Osteoblast (primary cell): Measurements from ENCODE around the gene ZNF740. TPM values are rescaled to one million over a fixed set of nuclear protein-coding genes. Genes with fewer than 3 reads are reported as not detected.

Experiments used
- DNase-seq: peaks from one replicate; pipeline ENCODE4 v3.0.0; 2011; ENCODE audit warnings: low spot score, mixed read lengths; ENCODE audit not compliant: insufficient read length; ENCODE audit errors: missing footprints
- H2AFZ ChIP-seq: 2 replicates; pipeline ENCODE4 v1.6.0; 2011; ENCODE audit warnings: mild to moderate bottlenecking, low read length
- H3K27ac ChIP-seq: 2 replicates; pipeline ENCODE4 v1.5.1; 2011; ENCODE audit warnings: mild to moderate bottlenecking, low read depth, low read length, moderate library complexity
- H3K27me3 ChIP-seq: 2 replicates; pipeline ENCODE4 v1.6.0; 2012; ENCODE audit warnings: mild to moderate bottlenecking, control low read depth, inconsistent platforms, low read length, moderate library complexity; ENCODE audit not compliant: insufficient read depth
- H3K36me3 ChIP-seq: 2 replicates; pipeline ENCODE4 v1.5.1; 2011; ENCODE audit warnings: mild to moderate bottlenecking, low read length, control low read depth, moderate library complexity; ENCODE audit not compliant: insufficient read depth
- H3K4me1 ChIP-seq: 2 replicates; pipeline ENCODE4 v1.5.1; 2011; ENCODE audit warnings: mild to moderate bottlenecking, low read length, control low read depth, moderate library complexity; ENCODE audit not compliant: insufficient read depth
- H3K4me2 ChIP-seq: 2 replicates; pipeline ENCODE4 v1.6.0; 2011; ENCODE audit warnings: mild to moderate bottlenecking, low read length; ENCODE audit not compliant: insufficient read depth
- H3K4me3 ChIP-seq: fragments of 200-600 bp; sonication (generic); 3 replicates; pipeline ENCODE4 v1.5.1; 2012; ENCODE audit warnings: mild to moderate bottlenecking, low read length, inconsistent platforms; ENCODE audit not compliant: insufficient read depth
- H3K79me2 ChIP-seq: 2 replicates; pipeline ENCODE4 v1.6.0; 2012; ENCODE audit warnings: mild to moderate bottlenecking, low read length, control low read depth, inconsistent platforms; ENCODE audit not compliant: insufficient read depth
- H3K9me3 ChIP-seq: 2 replicates; pipeline ENCODE4 v1.5.1; 2011; ENCODE audit warnings: low read depth, low read length, control low read depth
- H4K20me1 ChIP-seq: 2 replicates; pipeline ENCODE4 v1.6.0; 2012; ENCODE audit warnings: mild to moderate bottlenecking, low read length, control low read depth; ENCODE audit not compliant: insufficient read depth
- total RNA-seq: library from RNA; depleted of rRNA; stranded (reverse); fragments of >200 nt; gene quantifications from 2 replicates; pipeline ENCODE4 v1.2.3, GENCODE V29; 2012
- TF ChIP-seq, protein P1 (sequence below): IDR thresholded peaks from 2 replicates; pipeline ENCODE4 v1.5.1; 2011; ENCODE audit warnings: mild to moderate bottlenecking, low read depth, low read length, moderate library complexity; ENCODE audit errors: extremely low read depth

The ZNF740 gene
- total RNA-seq, 1 donor = 19.5 TPM

DNA sequence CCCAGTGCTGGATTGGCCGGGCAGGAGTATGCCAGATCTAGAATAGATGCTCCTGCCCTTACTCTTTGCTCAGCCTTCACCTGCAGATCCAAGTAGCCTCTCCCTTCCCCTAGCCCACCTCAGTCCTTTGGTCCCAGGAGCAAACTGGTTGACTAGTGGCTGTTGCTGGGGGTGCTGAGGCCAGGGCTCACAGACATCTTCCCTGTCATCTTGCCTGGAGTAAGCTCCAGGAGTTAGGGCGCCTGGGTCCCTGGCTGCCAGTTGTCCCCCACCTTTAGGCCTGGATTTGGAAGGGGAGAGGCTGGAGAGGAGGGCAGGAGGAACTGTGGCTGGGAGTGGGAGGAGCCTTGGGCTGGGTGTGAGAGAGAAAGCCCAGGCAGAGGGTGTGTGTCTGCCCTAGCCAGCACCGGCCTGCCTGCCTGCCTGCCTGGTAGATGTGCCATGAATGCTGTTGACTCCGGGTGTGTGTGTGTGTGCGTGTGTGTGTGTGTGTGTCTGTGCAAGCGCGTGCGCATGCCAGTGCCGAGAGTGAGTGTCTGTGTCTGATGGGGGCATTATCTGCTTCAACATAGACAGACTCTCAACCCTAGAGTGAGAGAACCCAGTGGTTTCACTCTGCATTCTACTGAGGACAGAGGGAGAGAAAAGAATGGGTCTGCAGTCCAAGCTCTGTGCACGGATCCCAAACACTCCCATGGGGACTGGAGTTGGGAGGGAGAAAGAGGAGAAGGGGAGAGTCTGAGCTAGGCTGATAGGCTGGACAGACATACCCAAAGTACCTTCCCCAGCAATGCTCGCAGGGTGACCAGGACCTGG lies 52.3 kb downstream of the ZNF740 start:
- Histone ChIP-seq H3K36me3 (no peaks in the 10 kb centered on the region), H2AFZ (peak overlapping the region; percentile 76), H4K20me1 (no peaks in the 10 kb centered on the region), H3K4me3 (peak overlapping the region; percentile 56), H3K27ac (no peak overlapping the region), H3K79me2 (peaks cover 7% of the 10 kb centered on the region), H3K27me3 (peaks cover 15% of the 10 kb centered on the region), H3K4me2 (peak overlapping the region; percentile 84), H3K4me1 (peaks cover 29% of the 10 kb centered on the region), H3K9me3 (no peaks in the 10 kb centered on the region)
- peak; percentile 95 for DNase-seq
- TF ChIP-seq, protein P1, sequence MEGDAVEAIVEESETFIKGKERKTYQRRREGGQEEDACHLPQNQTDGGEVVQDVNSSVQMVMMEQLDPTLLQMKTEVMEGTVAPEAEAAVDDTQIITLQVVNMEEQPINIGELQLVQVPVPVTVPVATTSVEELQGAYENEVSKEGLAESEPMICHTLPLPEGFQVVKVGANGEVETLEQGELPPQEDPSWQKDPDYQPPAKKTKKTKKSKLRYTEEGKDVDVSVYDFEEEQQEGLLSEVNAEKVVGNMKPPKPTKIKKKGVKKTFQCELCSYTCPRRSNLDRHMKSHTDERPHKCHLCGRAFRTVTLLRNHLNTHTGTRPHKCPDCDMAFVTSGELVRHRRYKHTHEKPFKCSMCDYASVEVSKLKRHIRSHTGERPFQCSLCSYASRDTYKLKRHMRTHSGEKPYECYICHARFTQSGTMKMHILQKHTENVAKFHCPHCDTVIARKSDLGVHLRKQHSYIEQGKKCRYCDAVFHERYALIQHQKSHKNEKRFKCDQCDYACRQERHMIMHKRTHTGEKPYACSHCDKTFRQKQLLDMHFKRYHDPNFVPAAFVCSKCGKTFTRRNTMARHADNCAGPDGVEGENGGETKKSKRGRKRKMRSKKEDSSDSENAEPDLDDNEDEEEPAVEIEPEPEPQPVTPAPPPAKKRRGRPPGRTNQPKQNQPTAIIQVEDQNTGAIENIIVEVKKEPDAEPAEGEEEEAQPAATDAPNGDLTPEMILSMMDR = no peak

DNA sequence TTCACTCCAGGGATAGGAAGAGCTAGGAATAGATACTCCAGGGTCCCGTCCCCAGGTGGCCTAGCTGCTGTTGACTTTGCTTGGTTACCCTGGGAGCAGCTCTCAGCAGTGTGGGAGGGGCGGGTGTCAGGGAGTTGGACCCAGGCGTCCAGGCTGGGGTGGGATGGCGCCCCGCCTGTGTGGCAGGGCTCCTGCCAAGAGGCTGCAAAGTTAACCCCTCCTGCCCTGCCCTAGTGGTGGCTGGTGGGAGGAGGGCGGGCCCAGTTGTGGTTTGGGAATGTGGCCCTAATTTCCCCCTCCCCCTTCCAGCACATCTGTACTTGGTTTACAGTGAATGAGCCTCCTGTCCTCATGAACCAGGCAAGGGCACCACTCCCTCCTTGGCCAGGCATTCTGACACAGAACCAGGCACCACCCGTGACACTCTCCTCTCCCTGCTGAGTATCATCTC lies 53.2 kb downstream of the ZNF740 start:
- H3K4me2 ChIP-seq = peak overlapping the region; percentile 84
- peaks cover 15% of the 10 kb centered on the region for H3K27me3 ChIP-seq
- peak; percentile 78 for DNase-seq
- H2AFZ ChIP-seq = peak overlapping the region; percentile 42
- no peak overlapping the region for H3K4me3 ChIP-seq
- H3K4me1 ChIP-seq = peaks cover 29% of the 10 kb centered on the region
- no peaks in the 10 kb centered on the region for H3K9me3 ChIP-seq
- H3K36me3 ChIP-seq = no peaks in the 10 kb centered on the region
- no peak overlapping the region for H3K27ac ChIP-seq
- H4K20me1 ChIP-seq = no peaks in the 10 kb centered on the region
- TF ChIP-seq, protein P1 = no peak
- peaks cover 7% of the 10 kb centered on the region for H3K79me2 ChIP-seq

DNA sequence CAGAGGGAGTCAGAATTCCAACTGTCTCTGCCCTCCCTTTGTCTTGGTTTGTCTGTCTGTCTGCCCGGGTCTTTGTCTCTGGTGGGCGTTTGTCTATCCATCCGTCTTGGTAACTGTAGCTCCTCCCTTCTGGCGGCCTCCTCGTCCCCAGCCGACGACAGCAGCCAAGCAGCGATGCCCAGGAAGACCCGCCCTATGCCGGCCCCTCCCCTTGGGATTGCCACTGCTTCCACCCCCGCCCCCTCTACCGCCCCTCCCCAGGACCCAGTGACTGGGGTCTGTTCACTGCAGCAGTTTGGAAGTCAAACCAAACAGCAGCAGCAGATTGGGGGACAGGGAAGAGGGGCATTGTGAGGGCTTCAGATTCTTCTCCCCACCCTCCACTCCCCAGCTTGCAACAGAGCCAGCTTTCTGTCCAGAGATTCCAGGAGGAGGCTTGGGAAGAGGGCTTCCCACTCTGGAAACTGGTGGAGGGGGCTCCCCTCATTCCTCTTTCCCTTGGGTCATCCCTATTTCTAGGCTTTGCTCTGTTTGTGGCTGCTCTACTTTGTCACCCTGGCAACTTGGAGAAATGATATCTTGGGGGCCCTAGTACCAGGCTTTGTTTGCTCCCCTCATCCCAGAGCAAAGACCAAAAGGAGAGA lies 53.9 kb downstream of the ZNF740 start:
- DNase-seq = peak; percentile 38
- no peaks in the 10 kb centered on the region for H4K20me1 ChIP-seq
- TF ChIP-seq, protein P1 = no peak
- H3K36me3 ChIP-seq = no peaks in the 10 kb centered on the region
- H3K9me3 ChIP-seq = no peaks in the 10 kb centered on the region
- H3K4me3 ChIP-seq = no peak overlapping the region
- peak overlapping the region; percentile 84 for H3K4me2 ChIP-seq
- no peak overlapping the region for H3K27ac ChIP-seq
- peaks cover 29% of the 10 kb centered on the region for H3K4me1 ChIP-seq
- peaks cover 15% of the 10 kb centered on the region for H3K27me3 ChIP-seq
- H2AFZ ChIP-seq = peak overlapping the region; percentile 42
- H3K79me2 ChIP-seq = peaks cover 7% of the 10 kb centered on the region

DNA sequence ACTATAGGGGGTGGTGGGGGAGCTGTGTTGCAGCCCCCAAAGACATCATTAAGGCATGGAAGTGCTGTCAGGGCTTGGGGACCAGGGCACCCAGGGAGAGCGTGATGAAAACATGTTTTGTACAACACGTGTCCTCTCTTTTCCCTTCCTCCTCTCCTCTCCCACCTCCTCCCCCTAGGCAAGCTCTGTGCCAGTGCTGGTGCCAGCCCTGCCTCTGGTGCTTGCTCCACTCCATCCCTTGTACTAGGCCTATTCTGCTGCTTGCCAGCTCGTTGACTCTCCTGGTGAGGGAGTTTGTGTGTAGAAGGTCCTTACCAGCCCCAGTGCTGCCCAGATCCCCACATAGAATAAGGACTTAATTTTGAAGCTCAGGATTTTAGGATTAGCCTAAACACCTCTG lies 54.6 kb downstream of the ZNF740 start:
- Histone ChIP-seq H4K20me1 (no peaks in the 10 kb centered on the region), H3K79me2 (peaks cover 7% of the 10 kb centered on the region), H3K9me3 (no peaks in the 10 kb centered on the region), H3K27me3 (peaks cover 15% of the 10 kb centered on the region), H3K4me1 (peaks cover 29% of the 10 kb centered on the region), H2AFZ (no peak overlapping the region), H3K4me3 (no peak overlapping the region), H3K4me2 (no peak overlapping the region), H3K27ac (no peak overlapping the region), H3K36me3 (no peaks in the 10 kb centered on the region)
- peak; percentile 46 for DNase-seq
- TF ChIP-seq, protein P1 = no peak
